ENCODE results near the gene SPATA9. TPM values are rescaled to one million over a fixed set of nuclear protein-coding genes. Genes with fewer than 3 reads are reported as not detected.
A peak's percentile ranks its signal among the peaks of the same experiment; 100 is the strongest.

The SPATA9 gene
- total RNA-seq, 1 experiment from 2014 or later: not detected

DNA sequence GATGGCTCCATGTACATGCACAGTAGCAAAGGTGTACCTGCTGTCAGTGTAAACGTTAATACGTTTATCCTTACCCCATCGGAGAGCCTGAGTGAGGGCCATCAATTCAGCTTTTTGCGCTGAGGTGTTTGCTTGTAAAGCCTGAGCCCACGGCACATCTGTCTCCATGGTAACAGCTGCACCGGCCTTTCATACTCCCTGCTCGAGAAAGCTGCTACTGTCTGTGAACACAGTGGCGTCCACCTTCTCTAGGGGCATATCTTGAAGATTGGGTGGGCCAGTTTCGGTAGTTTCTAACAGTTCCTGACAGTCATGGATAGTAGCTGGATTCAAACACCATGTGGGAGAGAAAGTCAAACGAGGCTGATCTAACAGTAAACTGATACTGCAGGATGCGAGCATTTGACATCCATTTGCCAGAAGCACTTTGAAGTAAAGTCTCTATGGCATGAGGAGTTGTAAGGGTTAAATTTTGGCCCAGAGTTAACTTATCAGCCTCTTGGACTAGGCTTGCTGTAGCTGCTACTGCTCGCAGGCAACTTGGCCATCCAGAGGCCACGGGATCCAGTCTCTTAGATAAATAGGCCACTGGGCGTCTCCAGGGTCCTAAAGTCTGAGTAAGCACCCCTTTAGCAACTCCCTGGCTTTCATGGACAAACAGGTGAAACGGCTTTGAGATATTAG is 27.3 kb upstream of the SPATA9 start:
- peak overlapping the region; percentile 59 for H3K4me2 ChIP-seq (ENCODE audit: insufficient read depth, insufficient read length, low read length)

More for the DNA sequence above, 27.3 kb upstream of the SPATA9 start:
- Histone ChIP-seq H3K79me2 (ENCODE audit: insufficient read depth, low read length) (no peaks in the 10 kb centered on the region), H3K14ac (ENCODE audit: insufficient read depth, low read length) (no peak overlapping the region; the same call in 1 of the 2 replicates), H3K56ac (ENCODE audit: insufficient read length, low read depth, low read length) (no peak overlapping the region), H2BK15ac (ENCODE audit: low read depth, low read length) (no peak overlapping the region), H3K27me3 (ENCODE audit: insufficient read depth, low read length) (peaks cover 2% of the 10 kb centered on the region; the same call in 1 of the 2 replicates), H4K91ac (ENCODE audit: insufficient read length, low read depth, low read length) (no peak overlapping the region), H3K27ac (ENCODE audit: insufficient read length, low read depth, low read length) (no peak overlapping the region), H4K20me1 (ENCODE audit: control insufficient read depth, insufficient read depth, insufficient read length) (no peaks in the 10 kb centered on the region), H3K9me3 (ENCODE audit: control insufficient read depth, low read depth, low read length) (no peaks in the 10 kb centered on the region), H3K23ac (ENCODE audit: insufficient read length, low read depth, low read length) (no peak overlapping the region), H3K79me1 (ENCODE audit: insufficient read depth, low read depth, low read length, poor library complexity, severe bottlenecking) (no peaks in the 10 kb centered on the region), H3K9ac (ENCODE audit: extremely low read depth, insufficient read length, low read length) (no peak overlapping the region), H3K23me2 (ENCODE audit: insufficient read length, low read depth, low read length, poor library complexity, severe bottlenecking) (peaks cover 7% of the 10 kb centered on the region), H2BK12ac (ENCODE audit: insufficient read length, low read depth, low read length) (no peak overlapping the region), H3T11ph (ENCODE audit: low read length) (no peak overlapping the region), H2AFZ (ENCODE audit: low read length) (no peak overlapping the region), H3K18ac (ENCODE audit: insufficient read length, low read depth, low read length) (no peak overlapping the region), H2AK5ac (ENCODE audit: insufficient read length, low read length) (no peak overlapping the region), H3K4ac (ENCODE audit: low read depth, low read length) (no peak overlapping the region), H2BK5ac (ENCODE audit: insufficient read length, low read length) (no peak overlapping the region), H2BK20ac (ENCODE audit: low read depth, low read length, poor library complexity, severe bottlenecking) (no peak overlapping the region), H2BK120ac (ENCODE audit: low read depth, low read length, poor library complexity, severe bottlenecking) (no peak overlapping the region), H3K4me1 (ENCODE audit: insufficient read depth, low read length) (peaks cover 3% of the 10 kb centered on the region), H4K8ac (replicated peaks; ENCODE audit: insufficient read length, low read depth, low read length) (no peak overlapping the region), H4K5ac (ENCODE audit: insufficient read length, low read depth, low read length) (no peak overlapping the region)
- no peak overlapping the region for H3K27ac Mint-ChIP-seq
- H3K36me3 Mint-ChIP-seq (ENCODE audit: insufficient read depth in 1 of 3, low read depth in 3 of 3): no peaks in the 10 kb centered on the region; a peak in 1 of 7 replicates
- peaks cover 32% of the 10 kb centered on the region for H3K27me3 Mint-ChIP-seq (ENCODE audit: low read depth)
- TF ChIP-seq, protein P1, sequence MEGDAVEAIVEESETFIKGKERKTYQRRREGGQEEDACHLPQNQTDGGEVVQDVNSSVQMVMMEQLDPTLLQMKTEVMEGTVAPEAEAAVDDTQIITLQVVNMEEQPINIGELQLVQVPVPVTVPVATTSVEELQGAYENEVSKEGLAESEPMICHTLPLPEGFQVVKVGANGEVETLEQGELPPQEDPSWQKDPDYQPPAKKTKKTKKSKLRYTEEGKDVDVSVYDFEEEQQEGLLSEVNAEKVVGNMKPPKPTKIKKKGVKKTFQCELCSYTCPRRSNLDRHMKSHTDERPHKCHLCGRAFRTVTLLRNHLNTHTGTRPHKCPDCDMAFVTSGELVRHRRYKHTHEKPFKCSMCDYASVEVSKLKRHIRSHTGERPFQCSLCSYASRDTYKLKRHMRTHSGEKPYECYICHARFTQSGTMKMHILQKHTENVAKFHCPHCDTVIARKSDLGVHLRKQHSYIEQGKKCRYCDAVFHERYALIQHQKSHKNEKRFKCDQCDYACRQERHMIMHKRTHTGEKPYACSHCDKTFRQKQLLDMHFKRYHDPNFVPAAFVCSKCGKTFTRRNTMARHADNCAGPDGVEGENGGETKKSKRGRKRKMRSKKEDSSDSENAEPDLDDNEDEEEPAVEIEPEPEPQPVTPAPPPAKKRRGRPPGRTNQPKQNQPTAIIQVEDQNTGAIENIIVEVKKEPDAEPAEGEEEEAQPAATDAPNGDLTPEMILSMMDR (conservative IDR thresholded peaks at IDR 0.05): no peak
- H3K9me3 Mint-ChIP-seq: no peaks in the 10 kb centered on the region
- WGBS (ENCODE audit: extremely low coverage, insufficient read length, low lambda C conversion rate): no CpG with 5 or more reads among the region's 15 CpGs
- H3K4me3 Mint-ChIP-seq: peak overlapping the region; percentile 83 to 89
- peaks cover 27 to 30% of the 10 kb centered on the region in 2 experiments for H3K4me1 Mint-ChIP-seq
- DNase-seq: peak; percentile 80

All from H9 (cell line).